ENCODE measurements around the gene TSC1. TPM values are rescaled to one million over a fixed set of nuclear protein-coding genes. Genes with fewer than 3 reads are reported as not detected.

TSC1 gene
- total and polyA plus RNA-seq, 3 donors from 2014 or later, result 78.4 to 108 (median 100) TPM

DNA sequence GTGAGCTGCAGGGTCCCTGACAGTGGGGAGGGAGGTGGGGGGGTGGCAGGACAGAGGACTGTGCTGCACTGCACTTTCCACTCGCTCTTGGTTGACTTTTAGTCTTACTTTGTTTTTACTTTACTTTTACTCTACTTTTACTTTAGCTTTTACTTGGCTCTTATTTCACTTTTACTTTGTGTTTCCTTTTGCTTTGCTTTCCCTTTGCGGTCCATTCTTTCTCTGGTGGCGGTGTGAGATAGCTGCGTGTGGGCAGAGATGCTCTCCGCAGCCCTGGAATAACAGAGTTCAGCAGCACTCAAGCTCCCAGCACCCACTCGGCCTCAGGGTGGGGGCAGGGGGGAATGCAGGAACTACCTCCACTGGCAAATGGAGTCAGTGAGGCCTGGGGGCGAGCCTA is 71.0 kb downstream of the TSC1 start:
- 78 to 79% methylated on average over 7 of the region's 7 CpGs for WGBS, 2 donors
- H3K4me3 ChIP-seq, result no peak overlapping the region
- peaks cover 18% of the 10 kb centered on the region for H3K4me1 ChIP-seq
- no peak for DNase-seq
- H3K36me3 ChIP-seq (ENCODE audit: low read depth, missing control alignments), result no peaks in the 10 kb centered on the region
- H3K9me3 ChIP-seq, result no peaks in the 10 kb centered on the region
- TF ChIP-seq, protein P1, sequence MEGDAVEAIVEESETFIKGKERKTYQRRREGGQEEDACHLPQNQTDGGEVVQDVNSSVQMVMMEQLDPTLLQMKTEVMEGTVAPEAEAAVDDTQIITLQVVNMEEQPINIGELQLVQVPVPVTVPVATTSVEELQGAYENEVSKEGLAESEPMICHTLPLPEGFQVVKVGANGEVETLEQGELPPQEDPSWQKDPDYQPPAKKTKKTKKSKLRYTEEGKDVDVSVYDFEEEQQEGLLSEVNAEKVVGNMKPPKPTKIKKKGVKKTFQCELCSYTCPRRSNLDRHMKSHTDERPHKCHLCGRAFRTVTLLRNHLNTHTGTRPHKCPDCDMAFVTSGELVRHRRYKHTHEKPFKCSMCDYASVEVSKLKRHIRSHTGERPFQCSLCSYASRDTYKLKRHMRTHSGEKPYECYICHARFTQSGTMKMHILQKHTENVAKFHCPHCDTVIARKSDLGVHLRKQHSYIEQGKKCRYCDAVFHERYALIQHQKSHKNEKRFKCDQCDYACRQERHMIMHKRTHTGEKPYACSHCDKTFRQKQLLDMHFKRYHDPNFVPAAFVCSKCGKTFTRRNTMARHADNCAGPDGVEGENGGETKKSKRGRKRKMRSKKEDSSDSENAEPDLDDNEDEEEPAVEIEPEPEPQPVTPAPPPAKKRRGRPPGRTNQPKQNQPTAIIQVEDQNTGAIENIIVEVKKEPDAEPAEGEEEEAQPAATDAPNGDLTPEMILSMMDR (IDR thresholded peaks at IDR 0.05), result no peak
- TF ChIP-seq POLR2A (IDR thresholded peaks at IDR 0.05), result no peak
- H3K27me3 ChIP-seq, result no peaks in the 10 kb centered on the region
- intact Hi-C loops (cut with DNase I; ENCODE audit: low total_unique reads), result no loop called here
- H3K27ac ChIP-seq, result no peak overlapping the region

- no peak for DNase-seq
- no peak overlapping the region for H3K27ac ChIP-seq
Observed at GRCh38 chr9:132869266-132869665, 75.2 kb downstream of the TSC1 start.

DNA sequence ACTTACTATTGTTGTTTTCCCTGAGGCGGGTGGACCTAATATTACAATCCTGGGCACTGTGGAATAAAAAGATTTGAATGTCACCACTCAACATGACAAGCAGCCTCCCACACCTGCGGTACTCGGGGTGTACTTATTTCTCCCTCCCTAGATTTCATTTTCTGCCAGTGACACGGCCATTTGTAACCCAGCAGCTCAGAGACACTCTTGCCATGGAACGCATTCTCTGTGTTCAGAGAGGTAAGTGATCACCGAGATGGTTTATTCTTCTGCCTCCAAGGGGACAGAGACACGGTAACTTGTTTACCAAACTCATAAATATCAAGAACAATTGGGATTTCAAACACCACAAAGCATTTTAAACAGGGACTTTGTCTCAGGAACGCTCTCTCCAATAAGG is 77.5 kb downstream of the TSC1 start:
- Histone ChIP-seq H3K27me3 (no peaks in the 10 kb centered on the region), H3K9me3 (no peaks in the 10 kb centered on the region), H3K36me3 (ENCODE audit: low read depth, missing control alignments) (no peaks in the 10 kb centered on the region), H3K4me3 (no peak overlapping the region), H3K4me1 (peaks cover 13% of the 10 kb centered on the region), H3K27ac (no peak overlapping the region)
- WGBS, 2 donors, result 88% methylated on average over 8 of the region's 8 CpGs
- DNase-seq, result no peak
- intact Hi-C loops (cut with DNase I; ENCODE audit: low total_unique reads), result no loop called here
- TF ChIP-seq, protein P1 (IDR thresholded peaks at IDR 0.05), result no peak
- TF ChIP-seq POLR2A (IDR thresholded peaks at IDR 0.05), result no peak

More at GRCh38 chr9:132869266-132869665, 75.2 kb downstream of the TSC1 start:
- intact Hi-C loops (cut with DNase I; ENCODE audit: low total_unique reads), result no loop called here
- Histone ChIP-seq H3K4me1 (peaks cover 15% of the 10 kb centered on the region), H3K27me3 (no peaks in the 10 kb centered on the region), H3K36me3 (ENCODE audit: low read depth, missing control alignments) (no peaks in the 10 kb centered on the region), H3K9me3 (no peaks in the 10 kb centered on the region), H3K4me3 (no peak overlapping the region)
- TF ChIP-seq, protein P1 (IDR thresholded peaks at IDR 0.05), result no peak
- no peak for TF ChIP-seq POLR2A (IDR thresholded peaks at IDR 0.05)
- 92 to 95% methylated on average over 2 to 8 of the region's 9 CpGs for WGBS, 2 donors

GRCh38 chr9:132864691-132865090 is 79.7 kb downstream of the TSC1 start:
- 83 to 93% methylated on average over 7 to 8 of the region's 8 CpGs for WGBS, 2 donors
- TF ChIP-seq POLR2A (IDR thresholded peaks at IDR 0.05), result no peak
- TF ChIP-seq, protein P1 (IDR thresholded peaks at IDR 0.05), result no peak
- H3K4me1 ChIP-seq, result no peaks in the 10 kb centered on the region
- no peak for DNase-seq
- no peak overlapping the region for H3K4me3 ChIP-seq
- no peaks in the 10 kb centered on the region for H3K36me3 ChIP-seq (ENCODE audit: low read depth, missing control alignments)
- H3K27me3 ChIP-seq, result no peaks in the 10 kb centered on the region
- H3K9me3 ChIP-seq, result no peaks in the 10 kb centered on the region
- H3K27ac ChIP-seq, result no peak overlapping the region
- intact Hi-C loops (cut with DNase I; ENCODE audit: low total_unique reads), result no loop called here

- TF ChIP-seq, protein P1 (IDR thresholded peaks at IDR 0.05), result no peak
- TF ChIP-seq POLR2A (IDR thresholded peaks at IDR 0.05), result no peak
Observed at GRCh38 chr9:132864277-132864676, 80.1 kb downstream of the TSC1 start.

More at GRCh38 chr9:132864277-132864676, 80.1 kb downstream of the TSC1 start:
- intact Hi-C loops (cut with DNase I; ENCODE audit: low total_unique reads), result no loop called here
- no peaks in the 10 kb centered on the region for H3K27me3 ChIP-seq
- H3K27ac ChIP-seq, result no peak overlapping the region
- H3K9me3 ChIP-seq, result no peaks in the 10 kb centered on the region
- no peak overlapping the region for H3K4me3 ChIP-seq
- no peak for DNase-seq
- H3K4me1 ChIP-seq, result no peaks in the 10 kb centered on the region
- 86 to 93% methylated on average over 2 of the region's 2 CpGs for WGBS, 2 donors
- no peaks in the 10 kb centered on the region for H3K36me3 ChIP-seq (ENCODE audit: low read depth, missing control alignments)

Data from testis (tissue), 3 donors.